ENCODE results near the gene CSRNP3. TPM values are rescaled to one million over a fixed set of nuclear protein-coding genes. Genes with fewer than 3 reads are reported as not detected.
A peak's percentile ranks its signal among the peaks of the same experiment; 100 is the strongest.
"Not testable (repeated sequence)": the region's sequence is repeated elsewhere in the genome, so short reads cannot be mapped to it uniquely, and the experiment has no call there.

The CSRNP3 gene
- total RNA-seq, 1 donor from 2014 or later, result 20.6 TPM

- DNase-seq, result peak; percentile 65
These were observed 165.4 kb downstream of the CSRNP3 start for GRCh38 chr2:165634855-165635254.

- DNase-seq, result no peak
These were observed 166.0 kb downstream of the CSRNP3 start for GRCh38 chr2:165635532-165635931.

GRCh38 chr2:165636959-165637358 is 167.5 kb downstream of the CSRNP3 start:
- DNase-seq, result no peak

GRCh38 chr2:165637396-165637795 is 167.9 kb downstream of the CSRNP3 start:
- DNase-seq, result no peak

- DNase-seq, result no peak
These were observed 170.0 kb downstream of the CSRNP3 start for GRCh38 chr2:165639504-165639903.

GRCh38 chr2:165640247-165640929 is 170.9 kb downstream of the CSRNP3 start:
- DNase-seq, result no peak

GRCh38 chr2:165645930-165646831 is 176.7 kb downstream of the CSRNP3 start:
- DNase-seq, result peak; percentile 61

GRCh38 chr2:165647409-165647808 is 177.9 kb downstream of the CSRNP3 start:
- DNase-seq, result no peak

GRCh38 chr2:165648801-165649200 is 179.3 kb downstream of the CSRNP3 start:
- peak; percentile 16 for DNase-seq

- DNase-seq, result no peak
These were observed 181.7 kb downstream of the CSRNP3 start for GRCh38 chr2:165651233-165651632.

- DNase-seq, result no peak
These were observed 186.2 kb downstream of the CSRNP3 start for GRCh38 chr2:165655661-165656060.

- DNase-seq, result no peak
These were observed 190.9 kb downstream of the CSRNP3 start for GRCh38 chr2:165660361-165660760.

GRCh38 chr2:165662720-165663119 is 193.2 kb downstream of the CSRNP3 start:
- DNase-seq, result no peak

- DNase-seq, result no peak
These were observed 196.1 kb downstream of the CSRNP3 start for GRCh38 chr2:165665614-165666013.

GRCh38 chr2:165666073-165666472 is 196.6 kb downstream of the CSRNP3 start:
- DNase-seq, result not testable (repeated sequence)

- no peak for DNase-seq
These were observed 197.1 kb downstream of the CSRNP3 start for GRCh38 chr2:165666605-165667004.

GRCh38 chr2:165667375-165667774 is 197.9 kb downstream of the CSRNP3 start:
- no peak for DNase-seq

GRCh38 chr2:165674780-165675179 is 205.3 kb downstream of the CSRNP3 start:
- no peak for DNase-seq

GRCh38 chr2:165675551-165675968 is 206.1 kb downstream of the CSRNP3 start:
- DNase-seq, result peak; percentile 21

GRCh38 chr2:165678882-165679281 is 209.4 kb downstream of the CSRNP3 start:
- no peak for DNase-seq

GRCh38 chr2:165679621-165680020 is 210.1 kb downstream of the CSRNP3 start:
- no peak for DNase-seq

- peak; percentile 75 for DNase-seq
These were observed 212.3 kb downstream of the CSRNP3 start for GRCh38 chr2:165681841-165682240.

- peak; percentile 84 for DNase-seq
These were observed 213.0 kb downstream of the CSRNP3 start for GRCh38 chr2:165682546-165682945.
